Effector memory CD4-positive, alpha-beta T cell (primary cell): ENCODE measurements around the gene C6.
"Not testable (repeated sequence)": the region's sequence is repeated elsewhere in the genome, so short reads cannot be mapped to it uniquely, and the experiment has no call there.

Source experiments
- DNase-seq, 3 donors: peaks; one replicate each; pipeline ENCODE4 v3.0.0-alpha.2; 2020
- H3K27ac ChIP-seq: 2 replicates; pipeline ENCODE4 v1.7.0; 2013; ENCODE audit warnings: mild to moderate bottlenecking, low read length, moderate library complexity; ENCODE audit not compliant: insufficient read depth, poor library complexity, severe bottlenecking
- H3K27me3 ChIP-seq: replicated peaks from 2 replicates; pipeline ENCODE4 v1.7.0; 2013; ENCODE audit warnings: mild to moderate bottlenecking, low read length; ENCODE audit not compliant: insufficient read depth, control insufficient read depth, poor library complexity, severe bottlenecking
- H3K36me3 ChIP-seq: 2 replicates; pipeline ENCODE4 v1.7.0; 2013; ENCODE audit warnings: mild to moderate bottlenecking, low read length, moderate library complexity; ENCODE audit not compliant: control insufficient read depth, insufficient read depth
- H3K4me1 ChIP-seq: 2 replicates; pipeline ENCODE4 v1.7.0; 2013; ENCODE audit warnings: low read length, mild to moderate bottlenecking; ENCODE audit not compliant: control insufficient read depth, insufficient read depth, poor library complexity, severe bottlenecking
- H3K4me3 ChIP-seq: 2 replicates; pipeline ENCODE4 v1.7.0; 2013; ENCODE audit warnings: low read length, low read depth, mild to moderate bottlenecking; ENCODE audit not compliant: insufficient read depth, poor library complexity, severe bottlenecking
- H3K9me3 ChIP-seq: 2 replicates; pipeline ENCODE4 v1.7.0; 2013; ENCODE audit warnings: mild to moderate bottlenecking, low read length, moderate library complexity; ENCODE audit not compliant: control insufficient read depth

C6 gene

GRCh38 chr5:41183331-41183730 lies 30.0 kb downstream of the C6 start:
- H3K27ac ChIP-seq, H3K9me3 ChIP-seq, H3K36me3 ChIP-seq, H3K4me1 ChIP-seq, H3K4me3 ChIP-seq, DNase-seq, H3K27me3 ChIP-seq: not testable (repeated sequence)

- no peak overlapping the region for H3K27ac ChIP-seq
- H3K36me3 ChIP-seq = no peaks in the 10 kb centered on the region
- no peaks in the 10 kb centered on the region for H3K9me3 ChIP-seq
- H3K4me3 ChIP-seq = no peak overlapping the region
- H3K27me3 ChIP-seq = no peaks in the 10 kb centered on the region
- no peak for DNase-seq
- no peaks in the 10 kb centered on the region for H3K4me1 ChIP-seq
Observed at GRCh38 chr5:41182666-41183065, 30.7 kb downstream of the C6 start.

- DNase-seq = no peak
- H3K4me1 ChIP-seq = no peaks in the 10 kb centered on the region
Observed at GRCh38 chr5:41181691-41182564, 31.4 kb downstream of the C6 start.

GRCh38 chr5:41176952-41177351 lies 36.4 kb downstream of the C6 start:
- Histone ChIP-seq H3K9me3 (no peaks in the 10 kb centered on the region), H3K36me3 (no peaks in the 10 kb centered on the region), H3K27ac (no peak overlapping the region), H3K4me1 (no peaks in the 10 kb centered on the region), H3K27me3 (no peaks in the 10 kb centered on the region), H3K4me3 (no peak overlapping the region)
- DNase-seq = no peak

More at GRCh38 chr5:41181691-41182564, 31.4 kb downstream of the C6 start:
- no peaks in the 10 kb centered on the region for H3K36me3 ChIP-seq
- H3K4me3 ChIP-seq = no peak overlapping the region
- H3K27me3 ChIP-seq = no peaks in the 10 kb centered on the region
- no peaks in the 10 kb centered on the region for H3K9me3 ChIP-seq
- H3K27ac ChIP-seq = no peak overlapping the region

- Histone ChIP-seq H3K4me3 (no peak overlapping the region), H3K36me3 (no peaks in the 10 kb centered on the region), H3K9me3 (no peaks in the 10 kb centered on the region), H3K27ac (no peak overlapping the region), H3K4me1 (no peaks in the 10 kb centered on the region), H3K27me3 (no peaks in the 10 kb centered on the region)
- no peak for DNase-seq
Observed at GRCh38 chr5:41172012-41172411, 41.3 kb downstream of the C6 start.

GRCh38 chr5:41161271-41161670 lies 52.1 kb downstream of the C6 start:
- no peaks in the 10 kb centered on the region for H3K9me3 ChIP-seq
- H3K4me3 ChIP-seq = no peak overlapping the region
- H3K4me1 ChIP-seq = no peaks in the 10 kb centered on the region
- no peaks in the 10 kb centered on the region for H3K36me3 ChIP-seq
- no peaks in the 10 kb centered on the region for H3K27me3 ChIP-seq
- DNase-seq = no peak
- no peak overlapping the region for H3K27ac ChIP-seq

- H3K36me3 ChIP-seq = no peaks in the 10 kb centered on the region
- DNase-seq = no peak
Observed at GRCh38 chr5:41157272-41157894, 55.9 kb downstream of the C6 start.

GRCh38 chr5:41156739-41157138 lies 56.6 kb downstream of the C6 start:
- Histone ChIP-seq H3K4me1 (no peaks in the 10 kb centered on the region), H3K27ac (no peak overlapping the region), H3K9me3 (no peaks in the 10 kb centered on the region), H3K27me3 (no peaks in the 10 kb centered on the region), H3K4me3 (no peak overlapping the region), H3K36me3 (no peaks in the 10 kb centered on the region)
- DNase-seq = no peak

More at GRCh38 chr5:41157272-41157894, 55.9 kb downstream of the C6 start:
- Histone ChIP-seq H3K27me3 (no peaks in the 10 kb centered on the region), H3K4me3 (no peak overlapping the region), H3K9me3 (no peaks in the 10 kb centered on the region), H3K4me1 (no peaks in the 10 kb centered on the region), H3K27ac (no peak overlapping the region)

GRCh38 chr5:41154491-41154890 lies 58.8 kb downstream of the C6 start:
- H3K36me3 ChIP-seq = no peaks in the 10 kb centered on the region
- no peaks in the 10 kb centered on the region for H3K27me3 ChIP-seq
- H3K9me3 ChIP-seq = no peaks in the 10 kb centered on the region
- H3K4me1 ChIP-seq = no peaks in the 10 kb centered on the region
- DNase-seq = no peak
- H3K27ac ChIP-seq = no peak overlapping the region
- H3K4me3 ChIP-seq = no peak overlapping the region

- Histone ChIP-seq H3K36me3 (no peaks in the 10 kb centered on the region), H3K4me3 (no peak overlapping the region), H3K27me3 (no peaks in the 10 kb centered on the region), H3K27ac (no peak overlapping the region), H3K9me3 (no peaks in the 10 kb centered on the region), H3K4me1 (no peaks in the 10 kb centered on the region)
- no peak for DNase-seq
Observed at GRCh38 chr5:41151564-41151963, 61.8 kb downstream of the C6 start.
